IPS-18c (cell line): ENCODE results near the gene PRM2.

Source experiments
- H3K4me3 ChIP-seq: 2 replicates; pipeline ENCODE4 v1.7.0; 2013; ENCODE audit warnings: low read depth, mild to moderate bottlenecking, low read length, moderate library complexity; ENCODE audit not compliant: insufficient read depth
- H3K9me3 ChIP-seq: one replicate; pipeline ENCODE4 v1.6.1; 2013; ENCODE audit warnings: mild to moderate bottlenecking, low read length, moderate library complexity; ENCODE audit not compliant: control insufficient read depth, insufficient read depth

PRM2 gene

GRCh38 chr16:11229432-11229831 is 46.8 kb downstream of the PRM2 start:
- Histone ChIP-seq H3K9me3 (no peaks in the 10 kb centered on the region), H3K4me3 (no peak overlapping the region)

DNA sequence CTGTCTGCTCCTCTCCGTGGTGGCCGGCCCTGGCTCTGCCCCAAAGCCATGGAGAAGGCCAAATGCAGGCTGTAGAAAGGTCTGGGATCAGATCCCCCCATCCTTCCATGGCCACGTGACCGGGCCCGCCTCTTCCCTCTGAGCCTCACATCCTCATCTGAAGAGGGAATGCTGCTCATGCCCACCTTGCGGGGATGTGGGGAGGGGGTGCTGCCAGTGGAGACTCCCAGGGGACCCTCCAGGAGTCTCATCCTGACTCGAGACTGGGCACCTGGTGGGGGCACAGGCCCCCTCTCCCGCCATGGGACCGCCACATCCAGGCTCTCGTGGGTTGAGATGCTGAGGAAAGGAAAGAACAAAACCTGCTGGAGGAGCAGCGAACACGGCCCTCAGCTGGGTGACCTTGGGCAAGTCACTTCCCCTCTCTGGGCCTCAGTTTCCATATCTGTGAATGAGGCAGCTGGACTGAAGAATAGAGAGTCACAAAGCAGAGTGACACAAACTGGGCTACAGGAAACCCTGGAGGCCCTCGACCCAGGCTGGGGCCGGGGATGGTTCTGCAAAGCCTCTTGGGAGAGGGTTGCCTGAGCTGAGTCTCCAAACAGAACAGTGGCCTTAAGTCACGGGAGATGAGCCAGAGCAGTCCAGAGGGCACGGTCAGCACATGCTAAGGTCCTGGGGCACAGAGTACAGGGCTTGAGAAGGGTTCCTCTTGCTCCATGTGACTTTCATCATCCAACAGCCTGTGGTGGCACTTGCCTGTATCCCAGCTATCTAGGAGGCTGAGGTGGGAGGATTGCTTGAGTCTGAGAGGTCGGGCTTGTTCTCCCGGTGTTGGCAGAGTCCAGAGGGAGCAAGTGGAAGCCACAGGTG is 50.4 kb downstream of the PRM2 start:
- H3K4me3 ChIP-seq = no peak overlapping the region

More for the DNA sequence above, 50.4 kb downstream of the PRM2 start:
- H3K9me3 ChIP-seq = no peaks in the 10 kb centered on the region
